Ishikawa (cell line): ENCODE data around the gene PDE11A.

Experiments used
- CEBPB ChIP-seq: IDR thresholded peaks from 2 replicates; pipeline ENCODE4 v1.6.1; 2012
- CREB1 ChIP-seq: IDR thresholded peaks from 2 replicates; pipeline ENCODE4 v1.6.1; 2012; ENCODE audit warnings: low read depth
- EGR1 ChIP-seq: IDR thresholded peaks from 2 replicates; pipeline ENCODE4 v1.6.1; 2012
- EP300 ChIP-seq: IDR thresholded peaks from 2 replicates; pipeline ENCODE4 v1.6.1; 2012; ENCODE audit warnings: borderline replicate concordance
- FOXM1 ChIP-seq: IDR thresholded peaks from 2 replicates; pipeline ENCODE4 v1.6.1; 2012; ENCODE audit warnings: low read depth, borderline replicate concordance
- NFIC ChIP-seq: IDR thresholded peaks from 2 replicates; pipeline ENCODE4 v1.6.1; 2012
- RAD21 ChIP-seq: IDR thresholded peaks from 2 replicates; pipeline ENCODE4 v1.6.1; 2012; ENCODE audit warnings: low read depth
- TAF1 ChIP-seq: IDR thresholded peaks from 2 replicates; pipeline ENCODE4 v1.6.1; 2012; ENCODE audit warnings: low read depth, mild to moderate bottlenecking
- TCF12 ChIP-seq: IDR thresholded peaks from 2 replicates; pipeline ENCODE4 v1.6.1; 2012; ENCODE audit warnings: low read depth
- TEAD4 ChIP-seq: IDR thresholded peaks from 2 replicates; pipeline ENCODE4 v1.6.1; 2012
- YY1 ChIP-seq: IDR thresholded peaks from 2 replicates; pipeline ENCODE4 v1.6.1; 2012; ENCODE audit warnings: low read depth
- ZBTB7A ChIP-seq: IDR thresholded peaks from 2 replicates; pipeline ENCODE4 v1.6.1; 2012; ENCODE audit warnings: low read depth
- TF ChIP-seq, protein P1 (sequence below): IDR thresholded peaks from 2 replicates; pipeline ENCODE4 v1.6.1; 2012; ENCODE audit warnings: low read depth, mild to moderate bottlenecking
- TF ChIP-seq, protein P2 (sequence below): IDR thresholded peaks from 2 replicates; pipeline ENCODE4 v1.6.1; 2012
- TF ChIP-seq, protein P3 (sequence below): IDR thresholded peaks from 2 replicates; pipeline ENCODE4 v1.6.1; 2012

PDE11A gene

DNA sequence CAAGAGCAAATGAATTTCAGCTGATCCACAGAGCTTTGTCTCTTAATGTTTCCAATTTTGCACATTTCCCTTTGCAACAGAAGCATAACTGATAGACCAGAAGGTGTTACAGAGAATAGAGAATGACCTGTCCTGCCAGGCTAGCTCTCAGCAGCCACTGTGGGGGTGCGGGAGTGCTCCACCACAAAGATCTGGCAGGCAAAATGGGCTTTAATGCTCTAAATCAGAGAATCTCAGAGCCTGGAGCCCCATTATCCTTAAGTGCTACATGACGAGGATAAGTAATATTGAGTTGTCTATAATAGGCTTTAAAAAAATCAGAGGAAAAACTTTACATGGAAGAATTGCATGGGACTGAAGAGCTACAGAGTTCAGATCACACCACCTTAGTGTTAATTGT lies 245.7 kb downstream of the PDE11A start:
- TF ChIP-seq FOXM1 (no peak), TEAD4 (no peak), TCF12 (no peak), EP300 (no peak), CREB1 (no peak), CEBPB (no peak), ZBTB7A (no peak), TAF1 (no peak), YY1 (no peak), RAD21 (no peak), NFIC (no peak), EGR1 (no peak)
- TF ChIP-seq, protein P1, sequence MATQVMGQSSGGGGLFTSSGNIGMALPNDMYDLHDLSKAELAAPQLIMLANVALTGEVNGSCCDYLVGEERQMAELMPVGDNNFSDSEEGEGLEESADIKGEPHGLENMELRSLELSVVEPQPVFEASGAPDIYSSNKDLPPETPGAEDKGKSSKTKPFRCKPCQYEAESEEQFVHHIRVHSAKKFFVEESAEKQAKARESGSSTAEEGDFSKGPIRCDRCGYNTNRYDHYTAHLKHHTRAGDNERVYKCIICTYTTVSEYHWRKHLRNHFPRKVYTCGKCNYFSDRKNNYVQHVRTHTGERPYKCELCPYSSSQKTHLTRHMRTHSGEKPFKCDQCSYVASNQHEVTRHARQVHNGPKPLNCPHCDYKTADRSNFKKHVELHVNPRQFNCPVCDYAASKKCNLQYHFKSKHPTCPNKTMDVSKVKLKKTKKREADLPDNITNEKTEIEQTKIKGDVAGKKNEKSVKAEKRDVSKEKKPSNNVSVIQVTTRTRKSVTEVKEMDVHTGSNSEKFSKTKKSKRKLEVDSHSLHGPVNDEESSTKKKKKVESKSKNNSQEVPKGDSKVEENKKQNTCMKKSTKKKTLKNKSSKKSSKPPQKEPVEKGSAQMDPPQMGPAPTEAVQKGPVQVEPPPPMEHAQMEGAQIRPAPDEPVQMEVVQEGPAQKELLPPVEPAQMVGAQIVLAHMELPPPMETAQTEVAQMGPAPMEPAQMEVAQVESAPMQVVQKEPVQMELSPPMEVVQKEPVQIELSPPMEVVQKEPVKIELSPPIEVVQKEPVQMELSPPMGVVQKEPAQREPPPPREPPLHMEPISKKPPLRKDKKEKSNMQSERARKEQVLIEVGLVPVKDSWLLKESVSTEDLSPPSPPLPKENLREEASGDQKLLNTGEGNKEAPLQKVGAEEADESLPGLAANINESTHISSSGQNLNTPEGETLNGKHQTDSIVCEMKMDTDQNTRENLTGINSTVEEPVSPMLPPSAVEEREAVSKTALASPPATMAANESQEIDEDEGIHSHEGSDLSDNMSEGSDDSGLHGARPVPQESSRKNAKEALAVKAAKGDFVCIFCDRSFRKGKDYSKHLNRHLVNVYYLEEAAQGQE, result no peak
- TF ChIP-seq, protein P2, sequence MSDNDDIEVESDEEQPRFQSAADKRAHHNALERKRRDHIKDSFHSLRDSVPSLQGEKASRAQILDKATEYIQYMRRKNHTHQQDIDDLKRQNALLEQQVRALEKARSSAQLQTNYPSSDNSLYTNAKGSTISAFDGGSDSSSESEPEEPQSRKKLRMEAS, result no peak
- TF ChIP-seq, protein P3, sequence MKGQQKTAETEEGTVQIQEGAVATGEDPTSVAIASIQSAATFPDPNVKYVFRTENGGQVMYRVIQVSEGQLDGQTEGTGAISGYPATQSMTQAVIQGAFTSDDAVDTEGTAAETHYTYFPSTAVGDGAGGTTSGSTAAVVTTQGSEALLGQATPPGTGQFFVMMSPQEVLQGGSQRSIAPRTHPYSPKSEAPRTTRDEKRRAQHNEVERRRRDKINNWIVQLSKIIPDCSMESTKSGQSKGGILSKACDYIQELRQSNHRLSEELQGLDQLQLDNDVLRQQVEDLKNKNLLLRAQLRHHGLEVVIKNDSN, result no peak

DNA sequence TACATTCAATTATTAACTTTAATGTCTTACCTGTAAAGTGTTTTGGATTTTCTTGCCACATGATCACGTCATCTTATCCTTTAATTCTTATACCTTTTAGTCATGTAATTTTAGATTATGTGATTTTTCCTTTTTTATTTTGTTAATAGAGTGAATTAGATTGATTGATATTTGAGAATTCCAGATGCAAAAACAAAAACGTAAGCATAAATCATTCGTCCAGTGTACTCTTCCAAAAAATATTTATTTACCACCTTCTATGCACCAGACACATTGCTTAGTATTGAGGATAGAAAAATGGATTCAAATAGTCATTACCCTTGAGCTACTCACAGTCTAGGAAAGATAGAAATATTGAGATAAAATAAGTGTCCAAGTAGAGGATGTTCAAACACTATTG lies 249.6 kb downstream of the PDE11A start:
- no peak for TF ChIP-seq CREB1
- no peak for TF ChIP-seq TCF12
- TF ChIP-seq TEAD4, result no peak
- no peak for TF ChIP-seq CEBPB
- TF ChIP-seq, protein P1, result no peak
- no peak for TF ChIP-seq NFIC
- TF ChIP-seq FOXM1, result no peak
- TF ChIP-seq EP300, result no peak
- TF ChIP-seq, protein P2, result no peak
- no peak for TF ChIP-seq EGR1
- TF ChIP-seq, protein P3, result no peak
- no peak for TF ChIP-seq RAD21
- TF ChIP-seq TAF1, result no peak
- no peak for TF ChIP-seq YY1
- TF ChIP-seq ZBTB7A, result no peak

DNA sequence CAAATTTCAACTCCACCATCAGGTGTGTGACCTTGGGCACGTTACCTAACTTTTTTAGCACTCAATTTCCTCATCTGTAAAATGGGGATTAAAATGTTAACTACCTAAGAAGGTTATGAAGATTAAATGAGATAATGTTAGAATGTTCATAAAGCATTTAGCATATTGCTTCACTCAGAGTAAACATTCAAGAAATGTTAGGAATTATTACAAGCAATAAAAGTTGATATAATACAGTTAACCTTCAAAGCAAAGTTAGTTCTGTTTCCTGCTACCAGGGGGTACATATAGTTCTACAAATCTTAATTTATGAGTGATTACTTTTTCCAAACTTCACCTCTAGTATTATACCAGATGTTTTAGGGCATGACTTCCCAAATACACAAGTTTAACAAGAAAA lies 254.2 kb downstream of the PDE11A start:
- TF ChIP-seq RAD21 (no peak), EGR1 (no peak)

DNA sequence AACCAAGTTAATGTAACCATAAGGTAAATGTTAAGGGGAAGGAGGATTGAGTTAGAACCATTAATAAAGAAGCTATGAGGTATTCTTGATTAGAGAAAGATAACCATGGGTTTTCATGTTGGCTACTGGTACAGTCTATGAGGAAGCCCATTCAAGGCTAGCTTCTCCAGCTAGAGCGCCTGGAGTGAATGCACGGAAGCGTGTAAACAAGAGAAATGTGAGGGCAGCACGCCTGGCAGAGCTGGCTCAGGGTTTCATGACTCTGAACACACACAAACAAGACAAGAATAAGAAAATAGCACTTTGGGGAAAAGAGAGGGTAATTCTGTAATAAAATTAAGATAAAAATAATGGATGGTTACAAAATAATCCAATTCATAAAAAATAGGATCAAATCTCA lies 255.3 kb downstream of the PDE11A start:
- TF ChIP-seq, protein P1, result no peak
- no peak for TF ChIP-seq TCF12
- TF ChIP-seq, protein P3, result no peak
- TF ChIP-seq EP300, result no peak
- no peak for TF ChIP-seq CREB1
- no peak for TF ChIP-seq ZBTB7A
- TF ChIP-seq NFIC, result no peak
- TF ChIP-seq EGR1, result no peak
- TF ChIP-seq FOXM1, result no peak
- TF ChIP-seq TEAD4, result no peak
- TF ChIP-seq, protein P2, result no peak
- no peak for TF ChIP-seq CEBPB
- no peak for TF ChIP-seq YY1
- TF ChIP-seq RAD21, result no peak
- TF ChIP-seq TAF1, result no peak
